CD1c-positive myeloid dendritic cell (primary cell): ENCODE measurements around the gene RPL27.
"Not testable (repeated sequence)": the region's sequence is repeated elsewhere in the genome, so short reads cannot be mapped to it uniquely, and the experiment has no call there.

ENCODE experiments used
- DNase-seq: peaks from one replicate; pipeline ENCODE4 v3.0.0-alpha.2; 2016; ENCODE audit errors: extremely low spot score

RPL27 gene

GRCh38 chr17:42997984-42998938 is at the start of gene RPL27:
Gene RPL27 (plus strand): TSS chr17:42998419. CDS start chr17:42998751, 332 bp downstream.
- peak; percentile 99 for DNase-seq

- DNase-seq: no peak
Measured at GRCh38 chr17:42950044-42950783, 48.0 kb upstream of the RPL27 start.

GRCh38 chr17:42953669-42954068 is 44.5 kb upstream of the RPL27 start:
- DNase-seq: no peak

DNA sequence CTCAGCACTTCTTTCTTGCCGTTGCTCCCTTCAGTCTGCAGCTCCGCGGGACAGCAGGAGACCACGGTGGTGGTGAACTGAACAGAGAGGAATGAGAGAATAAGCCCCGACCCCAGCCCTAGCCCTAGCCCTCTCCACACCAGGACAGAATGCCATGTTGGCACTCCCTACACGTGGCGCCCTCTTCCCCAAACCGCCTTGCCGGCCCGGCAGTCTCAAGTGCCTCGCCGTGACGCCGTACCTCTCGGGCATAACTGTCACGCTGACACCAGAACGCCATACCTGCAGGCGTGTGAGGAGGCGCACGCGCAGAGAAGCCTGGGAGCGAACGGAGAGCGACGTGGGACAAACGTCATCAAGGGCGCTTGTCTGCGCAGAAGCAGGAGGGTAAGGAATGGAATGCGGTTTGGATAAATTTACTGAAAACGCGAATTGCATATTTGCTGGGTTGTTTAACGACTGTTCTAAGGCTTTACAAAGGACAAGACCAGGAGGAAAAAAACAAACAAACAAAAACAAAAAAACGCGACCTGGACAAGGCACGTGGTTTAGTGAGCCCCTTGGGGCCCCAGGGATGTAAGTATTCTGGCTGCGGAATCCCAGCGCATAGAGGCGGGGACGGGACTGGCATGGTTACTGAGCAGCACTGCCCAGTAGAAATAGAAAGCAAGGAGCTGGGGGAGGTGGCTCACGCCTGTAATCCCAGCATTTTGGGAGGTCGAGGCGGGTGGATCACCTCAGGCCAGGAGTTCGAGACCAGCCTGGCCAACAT is 33.9 kb upstream of the RPL27 start, which contains the start of gene AARSD1:
Gene AARSD1 (minus strand): TSS at position 294 of the 772 bp plus-strand sequence. CDS start 14 bp downstream, at position 280.
- peak; percentile 96 for DNase-seq

DNA sequence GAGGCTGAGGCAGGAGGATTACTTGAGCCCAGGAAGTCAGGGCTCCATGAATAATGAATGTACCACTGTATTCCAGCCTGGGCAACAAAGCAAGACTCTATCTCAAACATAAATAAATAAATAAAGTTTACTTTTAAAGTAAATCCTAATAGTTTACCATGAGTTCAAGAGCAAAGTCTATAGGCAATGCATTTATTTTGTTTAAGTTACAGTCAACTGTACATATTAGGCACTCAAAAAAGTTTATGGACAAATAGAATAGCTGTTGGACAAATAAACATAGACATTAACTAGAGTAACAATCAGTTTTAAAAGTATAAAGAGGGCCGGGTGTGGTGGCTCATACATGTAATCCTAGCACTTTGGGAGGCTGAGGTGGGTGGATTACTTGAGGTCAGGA is 30.3 kb upstream of the RPL27 start:
- no peak for DNase-seq

- DNase-seq: no peak
Measured at GRCh38 chr17:42969001-42969581, 29.1 kb upstream of the RPL27 start.

DNA sequence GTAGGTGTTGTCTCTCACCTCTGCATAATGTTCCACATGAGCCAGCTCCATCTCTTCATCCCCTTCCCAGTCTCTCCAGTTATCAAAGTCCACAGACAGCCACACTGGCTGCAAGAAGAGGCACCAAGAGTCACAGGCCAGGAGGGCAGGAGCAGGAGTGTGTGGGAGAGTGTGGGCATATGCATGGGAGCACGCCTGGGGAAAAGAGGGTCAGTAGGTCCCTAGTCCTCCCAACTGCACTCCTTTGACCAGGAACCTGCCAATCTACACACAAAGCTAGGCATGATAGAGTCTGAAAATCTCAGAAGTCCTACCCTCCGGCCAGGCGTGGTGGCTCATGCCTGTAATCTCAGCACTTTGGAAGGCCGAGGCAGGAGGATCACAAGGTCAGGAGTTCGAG is 26.6 kb upstream of the RPL27 start:
- no peak for DNase-seq

DNA sequence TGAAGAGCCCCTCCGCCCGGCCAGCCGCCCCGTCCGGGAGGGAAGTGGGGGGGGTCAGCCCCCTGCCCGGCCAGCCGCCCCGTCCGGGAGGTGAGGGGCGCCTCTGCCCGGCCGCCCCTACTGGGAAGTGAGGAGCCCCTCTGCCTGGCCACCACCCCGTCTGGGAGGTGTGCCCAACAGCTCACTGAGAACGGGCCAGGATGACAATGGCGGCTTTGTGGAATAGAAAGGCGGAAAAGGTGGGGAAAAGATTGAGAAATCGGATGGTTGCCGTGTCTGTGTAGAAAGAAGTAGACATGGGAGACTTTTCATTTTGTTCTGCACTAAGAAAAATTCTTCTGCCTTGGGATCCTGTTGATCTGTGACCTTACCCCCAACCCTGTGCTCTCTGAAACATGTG is 24.9 kb upstream of the RPL27 start:
- DNase-seq: not testable (repeated sequence)

GRCh38 chr17:42975265-42975664 is 23.0 kb upstream of the RPL27 start:
- no peak for DNase-seq

DNA sequence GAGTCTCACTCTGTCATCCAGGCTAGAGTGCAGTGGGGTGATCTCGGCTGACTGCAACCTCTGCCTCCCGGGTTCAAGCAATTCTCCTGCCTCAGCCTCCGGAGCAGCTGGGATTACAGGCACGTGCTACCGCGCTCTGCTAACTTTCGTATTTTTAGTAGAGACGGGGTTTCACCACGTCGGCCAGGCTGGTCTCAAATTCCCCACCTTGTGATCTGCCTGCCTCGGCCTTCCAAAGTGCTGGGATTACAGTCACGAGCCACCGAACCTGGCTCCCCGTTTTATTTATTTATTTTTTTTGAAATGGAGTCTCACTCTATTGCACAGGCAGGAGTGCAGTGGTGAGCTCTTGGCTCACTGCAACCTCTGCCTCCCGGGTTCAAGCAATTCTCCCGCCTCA is 22.5 kb upstream of the RPL27 start:
- DNase-seq: not testable (repeated sequence)

DNA sequence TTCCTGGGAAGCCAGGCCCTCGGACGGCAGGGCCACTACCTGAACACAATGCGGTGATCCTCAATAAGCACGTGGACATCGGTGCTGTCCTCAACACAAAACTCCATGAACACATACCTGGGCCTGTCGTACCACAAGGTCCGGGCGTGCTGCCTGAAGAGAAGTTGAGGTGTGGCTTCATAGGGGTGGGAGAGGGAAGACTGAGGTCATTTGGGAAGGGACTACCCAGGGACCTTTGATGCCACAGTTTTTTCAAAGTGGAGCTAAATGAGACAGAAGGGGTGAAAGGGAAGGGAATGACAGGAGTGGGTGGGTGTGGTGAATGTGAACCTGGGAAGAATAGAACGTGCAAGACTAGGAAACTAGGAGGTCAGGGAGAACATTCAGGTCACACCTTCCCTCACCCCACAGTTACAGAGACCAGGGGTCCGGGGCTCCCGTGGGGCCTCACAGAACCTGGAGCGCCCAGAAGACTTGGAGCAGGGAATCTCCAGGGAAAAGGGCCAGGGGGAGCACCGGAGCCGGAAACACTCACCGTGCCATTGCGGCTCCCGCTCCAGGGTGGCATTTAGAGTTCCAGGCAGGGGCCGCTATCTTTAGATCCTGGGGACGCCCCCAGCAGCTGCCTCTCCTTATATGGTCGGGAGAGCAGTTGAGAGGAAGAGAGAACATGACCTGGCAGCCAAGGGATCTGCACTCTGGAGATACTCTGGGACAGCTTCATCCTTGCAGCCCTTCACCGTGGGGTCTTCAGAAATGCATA is 18.5 kb upstream of the RPL27 start, which contains the start of gene PTGES3L:
Gene PTGES3L (minus strand): TSS at position 570 of the 763 bp plus-strand sequence. CDS start 27 bp downstream, at position 543.
- DNase-seq: peak; percentile 49

DNA sequence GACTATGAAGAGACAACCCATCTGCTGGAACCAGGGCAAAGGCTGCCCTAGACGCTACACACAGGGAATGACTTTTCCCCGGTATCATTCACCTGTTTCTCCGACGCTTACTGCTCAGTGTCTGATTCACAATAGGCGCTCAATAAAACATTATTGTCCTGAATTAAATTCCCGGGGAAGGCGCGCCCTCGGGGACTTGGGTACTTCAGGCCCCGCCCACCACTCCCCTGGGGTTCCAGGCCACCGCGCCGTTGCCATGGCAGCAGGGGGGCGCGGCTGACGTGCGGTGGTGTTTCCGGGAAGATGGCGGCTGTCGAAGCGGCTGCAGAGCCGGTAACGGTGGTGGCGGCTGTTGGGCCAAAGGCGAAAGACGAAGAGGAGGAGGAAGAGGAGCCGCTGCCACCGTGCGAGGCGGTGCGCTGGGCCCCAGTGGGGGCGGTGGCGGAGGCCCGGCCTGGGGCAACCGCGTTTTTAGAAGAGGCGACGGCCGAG is 17.9 kb upstream of the RPL27 start, which contains the start of gene RUNDC1:
Gene RUNDC1 (plus strand): TSS at position 292 of the 492 bp plus-strand sequence. CDS start 12 bp downstream, at position 304.
- peak; percentile 96 for DNase-seq

DNA sequence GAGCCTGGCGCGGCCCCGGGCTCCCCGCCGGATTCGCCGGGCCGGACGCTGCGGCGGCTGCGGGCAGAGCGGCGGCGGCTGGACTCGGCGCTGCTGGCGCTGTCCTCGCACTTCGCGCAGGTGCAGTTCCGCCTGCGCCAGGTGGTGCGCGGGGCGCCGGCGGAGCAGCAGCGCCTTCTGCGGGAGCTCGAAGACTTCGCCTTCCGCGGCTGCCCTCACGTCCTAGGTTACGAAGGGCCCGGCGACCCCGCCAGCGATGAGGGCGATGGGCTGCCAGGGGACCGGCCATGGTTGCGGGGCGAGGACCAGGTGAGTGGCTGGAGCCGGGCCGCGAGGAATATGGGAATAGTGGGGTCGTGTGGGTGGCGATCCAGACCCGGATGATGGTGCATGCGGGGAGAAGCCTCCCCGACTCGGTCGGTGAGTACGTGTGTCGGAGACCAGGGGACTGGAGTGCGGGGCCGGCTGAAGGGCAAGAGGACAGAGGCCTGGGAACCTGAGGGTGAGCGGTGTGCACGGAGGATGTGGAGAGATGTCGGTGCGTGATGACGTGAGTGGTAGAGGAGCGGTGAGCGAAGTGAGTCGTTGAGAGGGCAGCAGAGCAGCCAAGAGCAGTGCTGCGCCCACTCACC is 17.3 kb upstream of the RPL27 start:
- peak; percentile 50 for DNase-seq

- DNase-seq: no peak
Measured at GRCh38 chr17:42982266-42982665, 16.0 kb upstream of the RPL27 start.

GRCh38 chr17:42985225-42985624 is 13.0 kb upstream of the RPL27 start:
- peak; percentile 88 for DNase-seq

- no peak for DNase-seq
Measured at GRCh38 chr17:42989141-42989540, 9.1 kb upstream of the RPL27 start.

DNA sequence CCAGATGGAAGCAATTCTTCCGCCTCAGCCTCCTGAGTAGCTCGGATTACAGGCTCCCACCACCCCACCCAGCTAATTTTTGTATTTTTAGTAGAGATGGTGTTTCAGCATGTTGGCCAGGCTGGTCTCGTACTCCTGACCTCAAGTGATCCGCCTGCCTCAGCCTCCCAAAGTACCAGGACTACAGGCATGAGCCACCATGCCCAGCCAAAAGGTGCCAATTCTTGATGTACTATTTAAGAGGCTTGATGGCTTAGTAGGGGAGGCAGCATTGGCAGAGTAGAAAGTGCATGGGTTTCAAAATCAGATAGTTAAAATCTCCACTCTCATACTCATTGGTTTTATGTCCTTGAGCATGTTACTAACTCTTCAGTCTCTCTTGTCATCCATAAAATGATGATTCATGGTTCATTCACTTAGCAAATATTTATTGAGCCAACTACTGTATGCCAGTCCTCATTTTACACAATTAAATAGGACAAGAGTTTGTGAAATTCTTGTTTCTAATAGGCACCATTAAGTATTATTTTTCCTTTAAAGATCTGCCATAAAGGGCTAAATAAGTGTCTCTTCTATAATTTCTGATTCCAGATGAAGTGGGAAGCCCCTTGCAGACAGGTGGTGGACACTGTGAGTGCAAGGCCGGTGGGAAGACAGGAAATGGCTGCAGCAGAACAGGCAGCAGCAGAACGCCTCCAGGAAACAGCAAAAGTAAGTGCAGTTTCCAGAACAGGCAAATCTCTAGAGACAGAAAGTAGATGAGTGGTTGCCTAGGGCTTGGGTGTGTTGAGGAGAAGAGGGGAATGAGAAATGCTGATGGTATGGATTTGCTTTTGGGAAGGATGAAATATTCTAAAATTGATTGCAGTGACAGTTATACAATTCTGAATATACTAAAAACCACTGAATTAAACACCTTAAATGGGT is 8.2 kb upstream of the RPL27 start:
- DNase-seq: no peak

DNA sequence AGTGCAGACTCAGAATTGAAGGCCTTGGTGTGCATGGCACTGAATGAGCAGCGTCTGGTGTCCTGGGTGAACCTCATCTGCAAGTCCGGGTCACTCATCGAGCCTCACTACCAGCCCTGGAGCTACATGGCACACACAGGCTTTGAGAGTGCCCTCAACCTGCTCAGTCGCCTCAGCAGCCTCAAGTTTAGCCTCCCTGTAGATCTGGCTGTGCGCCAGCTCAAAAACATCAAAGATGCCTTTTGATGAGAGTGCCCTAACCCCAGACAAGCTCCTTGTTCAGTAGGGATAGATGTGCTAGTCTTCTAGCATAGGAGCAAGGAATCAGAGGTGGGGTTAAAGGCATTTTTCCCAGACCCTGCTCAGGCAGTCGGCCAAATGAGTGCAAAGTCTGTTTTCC is 6.7 kb upstream of the RPL27 start:
- no peak for DNase-seq

DNA sequence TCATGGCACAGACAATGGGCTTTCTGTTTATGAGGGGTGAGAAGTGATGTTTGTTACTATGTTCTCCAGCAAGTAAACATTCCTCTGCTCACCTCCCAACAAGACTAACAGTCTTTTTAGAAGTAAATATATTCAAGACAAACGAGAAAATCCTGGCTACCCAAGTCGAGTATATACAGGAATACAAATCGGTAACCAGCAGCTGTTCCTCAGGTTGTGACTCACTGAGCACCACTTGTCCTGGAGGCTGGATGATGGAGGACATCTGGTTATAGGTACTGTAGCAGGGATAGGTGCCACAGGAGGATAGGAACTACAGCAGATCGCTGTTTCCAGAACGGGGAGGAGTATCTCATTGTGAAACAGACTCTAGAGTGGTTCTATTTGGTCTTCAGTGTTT is 5.3 kb upstream of the RPL27 start:
- no peak for DNase-seq
